ENCODE measurements around the gene HSD17B12.

DNA sequence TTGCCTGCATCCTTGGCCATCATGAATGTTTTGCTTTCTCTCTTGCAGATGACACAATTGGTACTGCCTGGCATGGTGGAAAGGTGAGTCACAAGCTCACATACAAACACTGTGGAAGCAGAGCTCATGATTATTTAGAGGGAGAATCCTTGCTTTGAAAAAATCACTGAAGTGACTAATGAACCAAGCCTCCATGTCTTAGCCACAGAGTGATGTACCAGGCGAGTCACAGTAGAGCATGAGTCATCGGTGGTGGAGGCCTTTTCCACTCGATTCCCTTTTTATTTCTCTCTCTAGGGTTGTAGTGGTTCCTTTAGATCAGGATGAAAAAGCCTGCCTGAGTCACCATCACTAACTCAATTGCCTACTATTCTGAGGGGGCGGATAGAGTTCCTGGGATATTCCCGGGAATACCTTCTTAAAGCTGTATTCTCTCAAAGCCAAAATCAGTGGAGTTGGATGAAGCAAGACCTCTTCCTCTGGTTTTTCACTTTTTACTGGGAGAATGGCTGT is 150.4 kb downstream of the HSD17B12 start:
- TF ChIP-seq, protein P1, sequence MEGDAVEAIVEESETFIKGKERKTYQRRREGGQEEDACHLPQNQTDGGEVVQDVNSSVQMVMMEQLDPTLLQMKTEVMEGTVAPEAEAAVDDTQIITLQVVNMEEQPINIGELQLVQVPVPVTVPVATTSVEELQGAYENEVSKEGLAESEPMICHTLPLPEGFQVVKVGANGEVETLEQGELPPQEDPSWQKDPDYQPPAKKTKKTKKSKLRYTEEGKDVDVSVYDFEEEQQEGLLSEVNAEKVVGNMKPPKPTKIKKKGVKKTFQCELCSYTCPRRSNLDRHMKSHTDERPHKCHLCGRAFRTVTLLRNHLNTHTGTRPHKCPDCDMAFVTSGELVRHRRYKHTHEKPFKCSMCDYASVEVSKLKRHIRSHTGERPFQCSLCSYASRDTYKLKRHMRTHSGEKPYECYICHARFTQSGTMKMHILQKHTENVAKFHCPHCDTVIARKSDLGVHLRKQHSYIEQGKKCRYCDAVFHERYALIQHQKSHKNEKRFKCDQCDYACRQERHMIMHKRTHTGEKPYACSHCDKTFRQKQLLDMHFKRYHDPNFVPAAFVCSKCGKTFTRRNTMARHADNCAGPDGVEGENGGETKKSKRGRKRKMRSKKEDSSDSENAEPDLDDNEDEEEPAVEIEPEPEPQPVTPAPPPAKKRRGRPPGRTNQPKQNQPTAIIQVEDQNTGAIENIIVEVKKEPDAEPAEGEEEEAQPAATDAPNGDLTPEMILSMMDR (conservative IDR thresholded peaks at IDR 0.05; ENCODE audit: low read length): no peak
- no peak for TF ChIP-seq EZH2phosphoT487 (IDR thresholded peaks at IDR 0.05; ENCODE audit: borderline replicate concordance, low read depth, low read length)

Data from OCI-LY7 (cell line).